GM21381 (cell line): ENCODE data around the gene TNMD.

ENCODE experiments used
- ATAC-seq: cut with Tn5 transposase; IDR thresholded peaks from one replicate; pipeline ENCODE4 v1.9.1; 2021; ENCODE audit warnings: mild to moderate bottlenecking, moderate library complexity; ENCODE audit not compliant: unreplicated experiment

Gene TNMD

DNA sequence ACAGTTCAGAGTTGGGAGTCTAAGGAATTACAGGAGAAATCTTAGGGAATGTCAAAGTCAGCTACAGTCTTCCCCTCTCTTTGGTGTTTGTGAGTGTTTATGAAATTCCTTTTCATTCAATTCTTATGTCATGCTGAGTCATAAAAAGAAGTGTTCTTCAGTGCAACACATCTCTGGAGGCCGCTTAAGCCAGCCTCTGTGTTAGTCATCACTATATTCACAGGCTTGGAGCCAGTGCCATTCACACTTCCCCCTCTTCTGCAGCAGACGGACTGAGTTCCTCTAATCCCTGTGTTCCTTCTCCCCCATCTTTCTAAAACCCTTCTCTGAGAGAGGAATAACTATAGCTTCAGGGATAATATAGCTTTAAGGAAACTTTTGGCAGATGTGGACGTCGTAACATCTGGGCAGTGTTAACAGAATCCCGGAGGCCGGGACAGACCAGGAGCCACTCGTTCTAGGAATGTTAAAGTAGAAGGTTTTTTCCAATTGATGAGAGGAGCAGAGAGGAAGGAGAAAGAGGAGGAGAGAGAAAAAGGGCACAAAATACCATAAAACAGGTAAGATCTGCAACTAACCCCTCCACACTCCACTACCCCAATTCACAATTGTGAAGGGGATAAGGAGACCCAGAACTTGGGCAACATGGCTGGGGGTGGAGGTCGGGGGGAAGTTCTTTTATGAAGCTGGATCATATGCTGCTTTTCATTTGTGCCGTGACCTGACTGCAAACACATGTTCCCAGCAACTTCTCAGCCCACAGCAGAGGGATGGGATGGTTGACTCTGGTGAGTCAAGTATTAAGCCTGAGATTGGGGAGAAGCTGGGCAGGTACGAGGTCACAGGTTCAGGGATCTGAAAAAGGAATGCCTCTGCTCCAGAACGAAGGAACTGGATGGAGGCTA is 59.5 kb downstream of the TNMD start, which contains the start of gene SRPX2:
TSS of gene SRPX2 (plus strand) at position 244 of the 905 bp plus-strand sequence. CDS start 2,124 bp downstream, outside the sequence.
- no peak for ATAC-seq

DNA sequence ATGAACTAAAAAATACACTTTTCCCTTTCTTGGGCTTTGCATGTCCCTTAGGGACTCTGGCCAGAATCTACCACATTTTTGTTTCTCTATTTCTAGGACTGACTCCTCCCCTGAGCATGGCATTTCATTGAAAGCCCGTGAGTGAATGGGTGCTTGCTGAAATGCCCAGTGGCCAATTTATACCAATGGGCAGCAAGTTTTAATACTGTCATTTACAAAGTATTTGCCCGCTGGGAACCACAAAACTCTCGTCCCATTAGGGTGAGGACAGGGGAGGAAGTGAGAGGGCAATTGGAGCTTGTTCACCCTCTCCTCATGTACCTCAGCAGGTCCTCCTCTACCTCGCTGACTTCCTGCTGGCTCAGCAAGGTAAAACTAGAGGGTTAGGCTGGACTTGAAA is 60.4 kb downstream of the TNMD start:
- no peak for ATAC-seq

DNA sequence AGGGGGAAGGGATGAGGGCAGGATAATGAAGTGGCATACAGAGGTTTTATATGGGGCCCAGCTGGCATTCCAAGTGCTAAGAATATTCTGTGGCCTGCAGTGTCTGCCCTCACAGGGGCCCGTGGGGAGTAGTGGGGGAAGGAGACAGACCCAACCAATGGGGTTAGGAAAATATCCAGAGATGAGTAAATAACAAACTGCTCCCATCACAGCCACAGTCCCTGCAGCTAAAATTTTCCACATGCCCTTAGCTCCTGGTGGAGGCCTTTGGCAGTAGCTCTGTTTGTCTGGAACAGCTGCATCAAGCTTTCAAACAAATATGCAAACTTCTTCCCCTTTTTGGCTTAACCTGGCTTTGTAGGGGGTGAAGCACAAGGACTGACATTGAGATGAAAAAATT is 62.4 kb downstream of the TNMD start:
- no peak for ATAC-seq

DNA sequence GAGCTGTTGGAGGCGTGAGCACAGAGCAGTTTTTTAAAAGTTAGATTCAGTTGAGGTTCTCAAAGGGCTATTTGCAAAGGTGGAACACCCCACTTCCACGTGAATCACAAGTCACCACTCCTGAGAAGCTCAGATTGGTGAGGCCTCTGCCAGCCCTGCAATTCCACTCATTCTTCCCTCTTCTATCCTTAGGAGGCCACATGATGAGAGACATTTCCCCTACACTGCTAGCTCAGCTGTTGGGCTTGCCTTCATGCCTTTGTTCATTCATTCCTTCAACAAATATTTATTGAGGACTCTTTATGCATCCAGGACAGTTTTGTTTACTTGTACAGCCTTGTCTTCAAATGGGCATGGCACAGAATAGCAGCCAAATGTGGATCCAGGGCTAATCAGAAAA is 63.0 kb downstream of the TNMD start:
- no peak for ATAC-seq

DNA sequence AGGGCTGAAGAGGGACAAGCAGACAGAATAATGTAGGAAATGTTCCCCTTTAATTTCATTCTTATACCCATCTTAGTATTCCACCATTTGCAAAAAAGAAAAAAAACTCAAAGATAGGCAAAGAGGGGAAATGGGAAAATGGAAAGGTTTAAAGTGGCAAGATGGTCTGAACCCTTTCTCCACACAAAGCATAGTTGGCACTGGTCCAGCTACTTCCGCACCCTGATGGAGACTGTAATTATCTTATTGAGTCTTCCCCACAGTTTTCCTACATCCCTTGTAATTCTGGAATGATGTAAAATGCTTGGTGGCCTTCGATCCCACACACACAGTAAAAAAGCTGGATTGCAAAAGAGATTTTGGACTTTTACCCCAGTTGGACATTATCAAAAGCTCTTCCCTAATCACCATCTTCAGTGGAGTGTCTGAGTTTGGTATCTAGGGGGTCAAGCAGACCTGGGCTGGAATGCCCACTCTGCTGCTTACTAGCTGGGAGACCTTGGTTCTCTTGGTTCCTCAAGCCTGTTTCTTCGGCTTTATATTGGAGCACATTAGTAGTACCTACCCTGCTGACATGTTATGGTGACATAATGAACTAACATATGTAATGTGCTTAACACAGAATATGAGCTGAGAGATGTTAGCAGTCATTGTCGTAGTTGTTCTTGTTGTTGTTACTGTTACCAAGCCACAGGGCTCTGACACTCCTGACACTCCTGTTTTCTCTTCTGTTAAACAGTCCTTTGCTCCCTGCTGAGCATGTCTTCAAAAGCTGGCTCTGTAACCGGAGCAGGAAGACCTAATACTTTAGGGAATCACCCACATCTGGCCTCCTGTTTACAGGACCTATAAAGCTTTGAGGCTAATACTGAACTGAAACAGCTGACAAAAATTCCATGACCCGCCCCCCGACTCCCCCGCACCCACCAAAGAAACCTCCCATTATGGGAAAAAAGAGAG is 64.0 kb downstream of the TNMD start:
- ATAC-seq, result no peak
